OCI-M1 (cell line): ENCODE data around the gene ST6GALNAC1.
"Not testable (repeated sequence)": the region's sequence is repeated elsewhere in the genome, so short reads cannot be mapped to it uniquely, and the experiment has no call there.

Source experiments
- DNase-seq: peaks from one replicate; lab custom pipeline; 2025; lab: John Stamatoyannopoulos, UW

The ST6GALNAC1 gene

GRCh38 chr17:76642994-76643393 is 563 bp downstream of the ST6GALNAC1 start:
- DNase-seq: peak; percentile 72

DNA sequence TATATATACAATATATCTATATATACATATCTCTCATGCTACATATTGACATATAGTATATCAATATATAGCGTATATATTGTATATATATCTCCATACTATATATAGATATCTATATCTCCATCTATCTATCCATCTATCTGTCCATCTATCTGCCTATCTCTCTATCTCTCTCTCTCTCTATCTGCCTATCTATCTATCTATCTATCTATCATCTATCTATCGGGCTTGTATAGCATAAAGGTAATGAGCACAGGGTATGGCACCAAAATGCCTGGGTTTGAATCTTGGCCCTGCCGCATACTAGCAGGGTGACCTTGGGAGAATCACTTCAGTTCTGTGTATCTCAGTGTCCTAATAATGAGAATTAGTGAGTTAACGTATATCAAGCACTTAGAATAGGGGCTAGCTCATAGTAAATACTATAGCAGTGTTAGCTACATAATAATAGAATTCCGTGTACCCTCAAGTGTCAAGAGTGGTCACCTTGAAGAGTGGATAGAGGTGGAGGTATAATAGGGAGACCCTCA is 1.5 kb downstream of the ST6GALNAC1 start:
- no peak for DNase-seq

DNA sequence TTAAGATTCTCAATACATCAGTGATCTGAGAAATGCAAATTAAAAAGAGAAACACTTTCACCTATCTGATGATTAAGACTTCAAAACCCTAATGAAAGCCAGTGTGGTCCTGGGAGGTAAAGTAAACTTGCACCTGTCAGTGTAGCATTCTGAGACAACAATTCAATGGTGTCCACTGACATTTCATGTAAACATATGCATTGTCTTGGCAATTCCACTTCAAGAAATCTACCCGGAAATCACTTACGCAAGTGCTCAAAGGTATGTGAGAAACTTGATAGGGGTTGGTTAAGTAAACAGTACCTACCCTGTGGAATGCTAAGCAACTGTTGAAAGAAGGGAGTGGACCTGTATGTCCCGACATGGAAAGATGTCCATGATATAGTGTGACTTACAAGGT is 2.1 kb downstream of the ST6GALNAC1 start:
- peak; percentile 79 for DNase-seq

- DNase-seq: peak; percentile 95
Measured at GRCh38 chr17:76640550-76641380, 2.8 kb downstream of the ST6GALNAC1 start.

DNA sequence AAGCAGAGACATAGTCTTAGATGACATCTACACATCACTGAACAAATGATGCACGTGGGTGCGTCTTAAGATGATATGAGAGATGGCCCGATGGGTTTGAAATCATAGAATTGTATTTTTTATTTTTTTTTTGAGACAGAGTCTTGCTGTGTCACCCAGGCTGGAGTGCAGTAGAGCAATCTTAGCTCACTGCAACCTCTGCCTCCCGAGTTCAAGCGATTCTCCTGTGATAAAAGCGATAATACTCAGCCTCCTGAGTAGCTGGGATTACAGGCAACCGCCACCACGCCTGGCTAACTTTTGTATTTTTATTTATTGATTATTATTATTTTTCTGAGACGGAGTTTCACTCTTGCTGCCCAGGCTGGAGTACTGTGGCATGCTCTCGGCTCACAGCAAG is 5.3 kb downstream of the ST6GALNAC1 start:
- no peak for DNase-seq

- not testable (repeated sequence) for DNase-seq
Measured at GRCh38 chr17:76636486-76637206, 6.9 kb downstream of the ST6GALNAC1 start.

DNA sequence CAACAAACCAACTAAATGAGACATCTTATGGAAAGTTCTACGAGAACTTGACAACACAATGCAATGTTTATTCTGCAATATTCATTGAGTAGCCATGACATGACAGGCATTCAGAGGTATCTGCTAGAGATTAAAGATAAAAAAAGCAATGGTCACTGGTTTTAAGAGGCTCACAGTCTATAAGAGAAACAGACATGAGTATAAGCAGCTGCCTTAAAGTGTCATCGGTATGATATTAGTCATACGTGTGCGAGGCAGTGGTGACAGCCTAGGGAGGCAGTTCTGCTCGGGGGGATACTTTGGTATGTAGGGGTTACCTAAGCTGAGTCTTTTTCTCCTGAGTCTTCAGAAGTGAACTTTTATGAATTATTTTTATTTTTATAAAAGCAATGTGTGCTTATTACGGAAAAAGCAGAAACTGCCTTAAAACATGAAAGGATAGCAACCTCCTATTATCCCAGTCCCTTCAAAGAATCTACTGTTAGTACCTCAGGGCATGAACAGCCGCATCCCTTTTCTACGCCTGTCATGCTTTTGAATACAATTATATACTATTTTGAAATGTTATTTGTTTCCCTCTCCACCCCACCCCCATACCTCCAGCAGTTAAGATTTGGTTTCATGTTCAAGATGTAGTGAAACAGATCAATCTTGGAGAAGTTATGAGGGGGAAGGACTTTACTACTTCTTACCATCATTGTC is 7.7 kb downstream of the ST6GALNAC1 start:
- no peak for DNase-seq

DNA sequence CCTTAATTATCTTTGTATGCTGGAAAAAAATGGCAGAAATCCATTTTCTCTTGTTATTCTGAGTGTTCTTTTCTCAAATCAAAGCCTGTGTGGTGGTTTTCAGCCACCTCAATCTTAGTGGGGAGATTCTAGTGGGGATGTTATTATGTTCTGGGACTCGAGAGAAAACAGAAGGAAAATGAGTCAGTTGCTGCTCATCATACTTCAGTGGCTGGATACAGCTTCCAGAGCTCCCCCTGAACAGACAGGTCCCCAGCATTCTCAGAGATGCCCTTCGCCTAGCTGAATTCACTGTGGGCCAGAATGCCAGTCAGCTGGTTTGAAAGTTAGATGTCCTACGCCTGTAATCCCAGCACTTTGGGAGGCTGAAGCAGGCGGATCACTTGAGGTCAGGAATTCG is 8.5 kb downstream of the ST6GALNAC1 start:
- no peak for DNase-seq

DNA sequence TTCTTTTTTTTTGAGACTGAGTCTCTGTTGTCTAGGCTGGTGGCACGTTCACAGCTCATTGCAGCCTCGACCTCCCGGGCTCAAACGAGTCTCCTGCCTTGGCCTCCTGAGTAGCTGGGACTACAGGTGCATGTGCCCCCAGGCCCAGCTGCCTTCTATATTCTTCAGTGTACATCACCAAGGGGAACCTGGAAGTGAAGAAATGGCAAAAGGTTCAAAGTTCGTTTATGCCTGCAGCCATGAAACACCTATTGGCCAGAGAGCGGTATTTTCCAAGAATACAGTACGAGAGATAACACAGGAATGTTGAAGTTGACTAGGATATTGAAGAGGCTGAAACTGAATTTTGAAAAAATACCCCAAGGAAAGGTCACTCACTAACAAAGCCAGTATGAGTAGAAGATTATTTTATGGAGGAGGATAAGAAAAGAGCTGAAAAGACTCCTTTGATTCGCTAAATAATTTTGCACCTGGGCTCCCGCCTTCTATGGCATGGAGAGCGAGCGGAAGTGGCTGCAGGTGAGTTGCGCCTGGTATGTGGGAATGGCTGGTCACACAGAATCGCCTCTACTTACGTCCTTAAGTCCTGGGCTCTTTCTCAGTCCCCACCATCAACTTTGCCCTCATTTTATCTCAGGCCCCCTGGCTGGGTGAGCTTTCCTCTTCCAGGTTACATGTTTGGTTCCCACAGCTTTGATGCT is 9.8 kb downstream of the ST6GALNAC1 start:
- DNase-seq: no peak

GRCh38 chr17:76631821-76632565 is 11.6 kb downstream of the ST6GALNAC1 start:
- no peak for DNase-seq

GRCh38 chr17:76630151-76630550 is 13.4 kb downstream of the ST6GALNAC1 start:
- DNase-seq: no peak

- no peak for DNase-seq
Measured at GRCh38 chr17:76627510-76627909, 16.0 kb downstream of the ST6GALNAC1 start.

DNA sequence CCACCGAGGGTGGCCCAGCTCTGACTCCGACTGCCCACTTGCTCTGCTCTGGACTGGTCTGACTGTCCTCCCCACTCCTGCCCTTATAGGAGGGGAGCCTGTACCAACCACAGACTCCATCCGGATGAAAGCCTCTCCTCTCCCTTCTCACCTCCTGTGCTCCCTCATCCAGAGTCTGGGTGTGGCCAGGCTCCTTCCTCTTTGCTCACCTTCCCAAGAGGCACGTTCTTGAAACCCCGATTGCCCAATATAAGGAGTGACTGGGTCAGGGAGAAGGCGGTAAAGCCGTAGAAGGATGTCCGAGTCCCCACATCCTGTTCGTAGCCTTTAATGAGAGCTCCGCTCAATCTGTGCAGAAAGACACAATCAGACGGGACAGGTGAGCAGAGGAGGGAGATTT is 17.1 kb downstream of the ST6GALNAC1 start:
- no peak for DNase-seq

DNA sequence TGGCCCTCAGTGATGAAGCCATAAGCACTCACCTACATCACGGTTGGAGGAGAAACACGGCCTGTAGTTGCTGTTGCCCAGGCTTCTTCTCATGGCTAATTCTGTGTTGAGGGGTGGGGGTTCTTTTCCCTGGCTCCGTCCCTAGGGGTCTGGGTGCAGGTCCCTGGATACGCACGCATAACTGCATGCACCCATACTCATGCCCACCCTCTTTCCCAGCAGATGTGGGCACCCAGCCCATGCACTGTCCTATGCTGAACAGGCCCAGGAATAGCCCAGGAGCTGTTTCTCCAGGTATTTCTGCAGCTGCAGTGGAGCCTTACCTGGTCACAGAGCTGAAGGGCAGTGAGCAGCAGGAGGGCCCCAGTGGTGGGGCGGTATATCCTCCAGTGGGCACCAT is 18.1 kb downstream of the ST6GALNAC1 start:
- no peak for DNase-seq

- peak; percentile 73 for DNase-seq
Measured at GRCh38 chr17:76623271-76624146, 20.0 kb downstream of the ST6GALNAC1 start.

GRCh38 chr17:76617838-76618237 is 25.7 kb downstream of the ST6GALNAC1 start:
- DNase-seq: no peak

GRCh38 chr17:76614912-76615617 is 28.5 kb downstream of the ST6GALNAC1 start:
- no peak for DNase-seq

DNA sequence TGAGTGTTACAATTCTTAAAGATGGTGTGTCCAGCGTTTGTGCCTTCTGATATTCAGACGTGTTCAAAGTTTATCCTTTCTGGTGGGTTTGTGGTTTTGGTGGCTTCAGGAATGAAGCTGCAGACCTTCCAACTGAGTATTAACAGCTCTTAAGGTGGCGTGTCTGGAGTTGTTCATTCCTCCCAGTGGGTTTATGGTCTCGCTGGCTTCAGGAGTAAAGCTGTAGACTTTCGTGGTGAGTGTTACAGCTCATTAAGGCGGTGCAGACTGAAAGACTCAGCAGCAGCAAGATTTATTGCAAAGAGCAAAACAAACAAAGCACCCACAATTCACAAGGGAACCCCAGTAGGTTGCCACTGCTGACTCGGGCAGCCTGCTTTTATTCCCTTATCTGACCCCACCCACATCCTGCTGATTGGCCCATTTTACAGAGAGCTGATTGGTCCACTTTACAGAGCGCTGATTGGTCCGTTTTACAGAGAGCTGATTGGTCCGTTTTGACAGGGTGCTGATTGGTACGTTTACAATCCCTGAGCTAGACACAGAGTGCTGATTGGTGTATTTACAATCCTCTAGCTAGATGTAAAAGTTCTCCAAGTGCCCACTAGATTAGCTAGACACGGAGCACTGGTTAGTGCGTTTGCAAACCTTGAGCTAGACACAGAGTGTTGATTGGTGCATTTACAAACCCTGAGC is 29.3 kb downstream of the ST6GALNAC1 start:
- peak; percentile 22 for DNase-seq
